B cell (primary cell): ENCODE data around the gene EGLN3. TPM values are rescaled to one million over a fixed set of nuclear protein-coding genes. Genes with fewer than 3 reads are reported as not detected.

Experiments used
- ATAC-seq: fragments of 200-7000 bp; cut with Tn5 transposase; one replicate; pipeline ENCODE4 v1.10.0; 2021; ENCODE audit warnings: low read depth, mild to moderate bottlenecking, moderate number of reproducible peaks, moderate library complexity
- CTCF ChIA-PET: fragments of 350-600 bp; sonication (Branson Sonifier 250); formaldehyde crosslinking; loops from one replicate; lab custom pipeline; 2021; ENCODE audit warnings: antibody characterized with exemption, inconsistent platforms; lab: Charles Lee
- POLR2A ChIA-PET: fragments of 350-600 bp; sonication (Branson Sonifier 250); formaldehyde crosslinking; loops from one replicate; lab custom pipeline; 2021; ENCODE audit warnings: antibody characterized with exemption; lab: Charles Lee
- DNase-seq: peaks from one replicate; pipeline ENCODE4 v3.0.0; 2013
- H2AFZ ChIP-seq: 2 replicates; pipeline ENCODE4 v1.6.1; 2012; ENCODE audit warnings: mild to moderate bottlenecking, low read depth, low read length; ENCODE audit not compliant: insufficient read depth, poor library complexity, severe bottlenecking
- H3K27ac ChIP-seq, 2 donors: 1 replicate in 1 of 2; 2 replicates in 1 of 2; pipeline ENCODE4 v1.5.1; 2012 to 2013; ENCODE audit warnings: low read length in 2 of 2, mild to moderate bottlenecking in 2 of 2, moderate library complexity in 1 of 2
- H3K27me3 ChIP-seq, 4 experiments: fragments of 200-600 bp in 1 of 4; sonication (generic) in 1 of 4; replicated peaks in 1 of 4; 1 replicate in 2 of 4; 2 replicates in 2 of 4; pipeline versions ENCODE4 v1.6.1 to v1.7.0; 2013 to 2016; ENCODE audit warnings: low read length in 3 of 4, mild to moderate bottlenecking in 2 of 4, mixed read lengths in 1 of 4, moderate library complexity in 1 of 4; ENCODE audit not compliant: insufficient read depth in 4 of 4, control insufficient read depth in 3 of 4; ENCODE audit errors: control extremely low read depth in 1 of 4
- H3K36me3 ChIP-seq, 2 experiments: replicated peaks in 1 of 2; 1 replicate in 1 of 2; 2 replicates in 1 of 2; pipeline versions ENCODE4 v1.6.1 to v1.7.1; 2013; ENCODE audit warnings: low read length in 1 of 2; ENCODE audit not compliant: insufficient read depth in 2 of 2, control insufficient read depth in 1 of 2; ENCODE audit errors: control extremely low read depth in 1 of 2, extremely low read depth in 1 of 2
- H3K4me1 ChIP-seq, 2 donors: fragments of 200-600 bp in 1 of 2; sonication (generic) in 1 of 2; 1 replicate in 1 of 2; 2 replicates in 1 of 2; pipeline versions ENCODE4 v1.5.1 to v1.6.1; 2013 to 2017; ENCODE audit warnings: low read length in 2 of 2; ENCODE audit not compliant: control insufficient read depth in 2 of 2, insufficient read depth in 2 of 2
- H3K4me2 ChIP-seq: replicated peaks from 2 replicates; pipeline ENCODE3; 2012; ENCODE audit warnings: mild to moderate bottlenecking, low read depth, low read length; ENCODE audit not compliant: poor library complexity, severe bottlenecking
- H3K4me3 ChIP-seq, 5 experiments: fragments of 200-600 bp in 1 of 5; sonication (generic) in 1 of 5; 1 replicate in 3 of 5; 2 replicates in 2 of 5; pipeline versions ENCODE4 v1.5.1 to v1.7.0; 2011 to 2016; ENCODE audit warnings: low read length in 4 of 5, mild to moderate bottlenecking in 4 of 5, low read depth in 2 of 5, control low read depth in 1 of 5, moderate library complexity in 1 of 5; ENCODE audit not compliant: insufficient read depth in 1 of 5; ENCODE audit errors: control extremely low read depth in 1 of 5, extremely low read depth in 1 of 5
- H3K79me2 ChIP-seq: fragments of 200-600 bp; sonication (generic); one replicate; pipeline ENCODE4 v1.6.0; 2016; ENCODE audit warnings: low read length; ENCODE audit not compliant: control insufficient read depth, insufficient read depth
- H3K9ac ChIP-seq: fragments of 200-600 bp; sonication (generic); 2 replicates; pipeline ENCODE4 v1.6.1; 2017; ENCODE audit warnings: mild to moderate bottlenecking, low read length, moderate library complexity
- H3K9me3 ChIP-seq, 3 donors: one replicate each; pipeline versions ENCODE4 v1.6.1 to v1.7.1; 2013; ENCODE audit warnings: low read length in 2 of 3; ENCODE audit not compliant: control insufficient read depth in 2 of 3, insufficient read depth in 1 of 3; ENCODE audit errors: control extremely low read depth in 1 of 3
- H4K20me1 ChIP-seq: 2 replicates; pipeline ENCODE4 v1.6.0; 2012; ENCODE audit warnings: mild to moderate bottlenecking, low read length; ENCODE audit not compliant: insufficient read depth, control insufficient read depth, poor library complexity, severe bottlenecking
- H3K27ac Mint-ChIP-seq: one replicate; pipeline ENCODE4 v1.8.0; 2021; ENCODE audit warnings: mixed read lengths
- H3K27me3 Mint-ChIP-seq: one replicate; pipeline ENCODE4 v1.8.0; 2021; ENCODE audit warnings: mixed read lengths
- H3K4me1 Mint-ChIP-seq: one replicate; pipeline ENCODE4 v1.8.0; 2021; ENCODE audit warnings: mixed read lengths
- H3K4me3 Mint-ChIP-seq: one replicate; pipeline ENCODE4 v1.8.0; 2021; ENCODE audit warnings: mixed read lengths
- H3K9me3 Mint-ChIP-seq: one replicate; pipeline ENCODE4 v1.8.0; 2022; ENCODE audit warnings: mixed read lengths; ENCODE audit not compliant: insufficient read depth
- EZH2 ChIP-seq: IDR thresholded peaks from 2 replicates; pipeline ENCODE4 v1.6.1; 2012; ENCODE audit warnings: borderline replicate concordance, low read depth, mild to moderate bottlenecking, moderate library complexity, low read length; ENCODE audit not compliant: insufficient read depth, poor library complexity, severe bottlenecking
- WGBS: methylation state at CpG from one replicate; pipeline ENCODE4 v1.1.5; 2013; ENCODE audit warnings: missing lambda C conversion rate; ENCODE audit not compliant: insufficient coverage; 5-methylcytosine and 5-hydroxymethylcytosine counted together
- intact Hi-C: fragments of 100-400 bp; cut with micrococcal nuclease; formaldehyde crosslinking; loops from one replicate; pipeline ENCODE4 v1.10.0; 2022
- polyA plus RNA-seq: library from polyadenylated mRNA; depleted of rRNA; stranded (reverse); fragments of >200 nt; gene quantifications from 2 replicates; pipeline ENCODE4 v1.2.3, GENCODE V29; 2012
- total RNA-seq, 2 donors: library from RNA; stranded (reverse); fragments of 120-200 nt in 1 of 2; gene quantifications; 1 replicate in 1 of 2; 2 replicates in 1 of 2; pipeline versions ENCODE4 v1.2.3 to v1.2.4, GENCODE V29; 2013 to 2022
- TF ChIP-seq, protein P1 (sequence below): fragments of 200-600 bp; IDR thresholded peaks from one replicate; pipeline ENCODE4 v1.8.0; 2022; ENCODE audit warnings: antibody characterized with exemption, mild to moderate bottlenecking

The EGLN3 gene
- total and polyA plus RNA-seq, 2 donors (not counting 1 experiment from before 2014, with no cell fraction given) = 0.69 to 1.7 TPM

- Mint-ChIP-seq H3K9me3 (no peaks in the 10 kb centered on the region), H3K27me3 (no peaks in the 10 kb centered on the region), H3K4me1 (no peaks in the 10 kb centered on the region), H3K27ac (no peak overlapping the region), H3K4me3 (no peak overlapping the region)
- Histone ChIP-seq H3K36me3 (no peaks in the 10 kb centered on the region), H4K20me1 (no peaks in the 10 kb centered on the region), H3K27ac (no peak overlapping the region), H3K9ac (no peak overlapping the region), H3K27me3 (no peaks in the 10 kb centered on the region), H3K4me1 (no peaks in the 10 kb centered on the region), H3K4me3 (no peak overlapping the region), H3K79me2 (no peaks in the 10 kb centered on the region), H2AFZ (no peak overlapping the region), H3K4me2 (no peak overlapping the region), H3K9me3 (peaks cover 0 to 10% (median 0%) of the 10 kb centered on the region in 3 donors)
- ATAC-seq = no peak
- no peak for TF ChIP-seq EZH2
- TF ChIP-seq, protein P1, sequence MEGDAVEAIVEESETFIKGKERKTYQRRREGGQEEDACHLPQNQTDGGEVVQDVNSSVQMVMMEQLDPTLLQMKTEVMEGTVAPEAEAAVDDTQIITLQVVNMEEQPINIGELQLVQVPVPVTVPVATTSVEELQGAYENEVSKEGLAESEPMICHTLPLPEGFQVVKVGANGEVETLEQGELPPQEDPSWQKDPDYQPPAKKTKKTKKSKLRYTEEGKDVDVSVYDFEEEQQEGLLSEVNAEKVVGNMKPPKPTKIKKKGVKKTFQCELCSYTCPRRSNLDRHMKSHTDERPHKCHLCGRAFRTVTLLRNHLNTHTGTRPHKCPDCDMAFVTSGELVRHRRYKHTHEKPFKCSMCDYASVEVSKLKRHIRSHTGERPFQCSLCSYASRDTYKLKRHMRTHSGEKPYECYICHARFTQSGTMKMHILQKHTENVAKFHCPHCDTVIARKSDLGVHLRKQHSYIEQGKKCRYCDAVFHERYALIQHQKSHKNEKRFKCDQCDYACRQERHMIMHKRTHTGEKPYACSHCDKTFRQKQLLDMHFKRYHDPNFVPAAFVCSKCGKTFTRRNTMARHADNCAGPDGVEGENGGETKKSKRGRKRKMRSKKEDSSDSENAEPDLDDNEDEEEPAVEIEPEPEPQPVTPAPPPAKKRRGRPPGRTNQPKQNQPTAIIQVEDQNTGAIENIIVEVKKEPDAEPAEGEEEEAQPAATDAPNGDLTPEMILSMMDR = no peak
- POLR2A ChIA-PET = no interaction called here
- intact Hi-C loops = no loop called here
- DNase-seq = no peak
- CTCF ChIA-PET = no interaction called here
- WGBS = 73% methylated on average over 4 of the region's 4 CpGs
These were observed 50.2 kb downstream of the EGLN3 start for GRCh38 chr14:33900706-33901105.

- Mint-ChIP-seq H3K9me3 (peaks cover 2% of the 10 kb centered on the region), H3K4me3 (no peak overlapping the region), H3K27ac (no peak overlapping the region), H3K27me3 (no peaks in the 10 kb centered on the region), H3K4me1 (no peaks in the 10 kb centered on the region)
- H4K20me1 ChIP-seq = no peaks in the 10 kb centered on the region
- H3K9me3 ChIP-seq = peaks cover 0 to 10% (median 0%) of the 10 kb centered on the region in 3 donors
- no peaks in the 10 kb centered on the region for H3K79me2 ChIP-seq
- H3K27ac ChIP-seq = no peak overlapping the region
- POLR2A ChIA-PET = no interaction called here
- intact Hi-C loops = no loop called here
- no peak overlapping the region for H3K4me3 ChIP-seq
- no peak overlapping the region for H2AFZ ChIP-seq
- no peak for ATAC-seq
- no peaks in the 10 kb centered on the region for H3K36me3 ChIP-seq
- no peaks in the 10 kb centered on the region for H3K27me3 ChIP-seq
- CTCF ChIA-PET = no interaction called here
- no CpG with 5 or more reads among the region's 3 CpGs for WGBS
- no peak for TF ChIP-seq EZH2
- TF ChIP-seq, protein P1 = no peak
- DNase-seq = no peak
- no peak overlapping the region for H3K9ac ChIP-seq
- no peaks in the 10 kb centered on the region for H3K4me1 ChIP-seq
- no peak overlapping the region for H3K4me2 ChIP-seq
These were observed 51.0 kb downstream of the EGLN3 start for GRCh38 chr14:33899723-33900341.
